Omental fat pad (tissue), 4 donors: ENCODE results near the gene BPHL. TPM values are rescaled to one million over a fixed set of nuclear protein-coding genes. Genes with fewer than 3 reads are reported as not detected.
"Not testable (repeated sequence)": the region's sequence is repeated elsewhere in the genome, so short reads cannot be mapped to it uniquely, and the experiment has no call there.

Experiments
- ATAC-seq: fragments of 150-250 bp; one replicate; pipeline ENCODE4 v1.9.1; 2016; ENCODE audit warnings: mild to moderate bottlenecking, moderate library complexity; ENCODE audit not compliant: low FRiP score
- DNase-seq: peaks from one replicate; pipeline ENCODE4 v3.0.0-alpha.2; 2019; ENCODE audit warnings: low spot score
- CTCF ChIP-seq, 3 donors: fragments of 450-650 bp; IDR thresholded peaks; one replicate each; pipeline ENCODE4 v1.5.1; 2016 to 2017; ENCODE audit warnings: antibody characterized with exemption in 3 of 3, mild to moderate bottlenecking in 3 of 3, moderate library complexity in 2 of 3
- total RNA-seq, 4 donors: library from RNA; depleted of rRNA; stranded (reverse); fragments of >200 nt; gene quantifications; one replicate each; pipeline ENCODE4 v1.1.0, GENCODE V29; 2016

The BPHL gene
- total RNA-seq, 4 donors from 2014 or later = 13.5 to 41.5 (median 20.9) TPM

- no peak for TF ChIP-seq CTCF (IDR thresholded peaks at IDR 0.05)
- ATAC-seq = no peak
- no peak for DNase-seq
Measured at GRCh38 chr6:3193102-3193849, 74.8 kb downstream of the BPHL start.

GRCh38 chr6:3194535-3195419 lies 76.3 kb downstream of the BPHL start:
- ATAC-seq = no peak
- no peak for TF ChIP-seq CTCF (IDR thresholded peaks at IDR 0.05)
- no peak for DNase-seq

- ATAC-seq = no peak
- DNase-seq = no peak
- no peak for TF ChIP-seq CTCF (IDR thresholded peaks at IDR 0.05)
Measured at GRCh38 chr6:3195420-3195694, 76.8 kb downstream of the BPHL start.

- ATAC-seq (peak; percentile 32), DNase-seq (no peak)
- TF ChIP-seq CTCF (IDR thresholded peaks at IDR 0.05) = no peak
Measured at GRCh38 chr6:3195695-3196497, 77.4 kb downstream of the BPHL start.

GRCh38 chr6:3196770-3197169 lies 78.3 kb downstream of the BPHL start:
- ATAC-seq (no peak), DNase-seq (no peak)
- no peak for TF ChIP-seq CTCF (IDR thresholded peaks at IDR 0.05)

GRCh38 chr6:3197734-3198133 lies 79.2 kb downstream of the BPHL start:
- not testable (repeated sequence) for ATAC-seq, DNase-seq

GRCh38 chr6:3199382-3199781 lies 80.9 kb downstream of the BPHL start:
- DNase-seq = no peak
- TF ChIP-seq CTCF (IDR thresholded peaks at IDR 0.05) = no peak

More at GRCh38 chr6:3199382-3199781, 80.9 kb downstream of the BPHL start:
- no peak for ATAC-seq
